ENCODE data around the gene AHNAK2.
"Not testable (repeated sequence)": the region's sequence is repeated elsewhere in the genome, so short reads cannot be mapped to it uniquely, and the experiment has no call there.

The AHNAK2 gene

GRCh38 chr14:104924421-104925213 is 53.6 kb downstream of the AHNAK2 start, which contains the start of gene PLD4:
Gene PLD4, plus strand, starts transcription at chr14:104924879. Its CDS starts 2,262 bp downstream, at chr14:104927141.
- peak; percentile 29 for DNase-seq

GRCh38 chr14:104923640-104924420 is 54.3 kb downstream of the AHNAK2 start:
- DNase-seq: no peak

DNA sequence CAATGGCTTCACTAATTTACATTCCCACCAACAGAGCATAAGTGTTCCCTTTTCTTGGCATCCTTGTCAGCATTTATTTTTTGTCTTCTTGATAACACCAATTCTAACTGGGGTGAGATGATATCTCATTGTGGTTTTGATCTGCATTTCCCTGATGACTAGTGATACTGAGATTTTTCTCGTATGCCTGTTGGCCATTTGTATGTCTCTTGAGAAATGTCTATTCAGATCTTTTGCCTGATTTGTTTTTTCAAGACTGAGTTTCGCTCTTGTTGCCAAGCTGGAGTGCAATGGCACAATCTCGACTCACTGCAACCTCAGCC is 58.2 kb downstream of the AHNAK2 start:
- no peak for DNase-seq

DNA sequence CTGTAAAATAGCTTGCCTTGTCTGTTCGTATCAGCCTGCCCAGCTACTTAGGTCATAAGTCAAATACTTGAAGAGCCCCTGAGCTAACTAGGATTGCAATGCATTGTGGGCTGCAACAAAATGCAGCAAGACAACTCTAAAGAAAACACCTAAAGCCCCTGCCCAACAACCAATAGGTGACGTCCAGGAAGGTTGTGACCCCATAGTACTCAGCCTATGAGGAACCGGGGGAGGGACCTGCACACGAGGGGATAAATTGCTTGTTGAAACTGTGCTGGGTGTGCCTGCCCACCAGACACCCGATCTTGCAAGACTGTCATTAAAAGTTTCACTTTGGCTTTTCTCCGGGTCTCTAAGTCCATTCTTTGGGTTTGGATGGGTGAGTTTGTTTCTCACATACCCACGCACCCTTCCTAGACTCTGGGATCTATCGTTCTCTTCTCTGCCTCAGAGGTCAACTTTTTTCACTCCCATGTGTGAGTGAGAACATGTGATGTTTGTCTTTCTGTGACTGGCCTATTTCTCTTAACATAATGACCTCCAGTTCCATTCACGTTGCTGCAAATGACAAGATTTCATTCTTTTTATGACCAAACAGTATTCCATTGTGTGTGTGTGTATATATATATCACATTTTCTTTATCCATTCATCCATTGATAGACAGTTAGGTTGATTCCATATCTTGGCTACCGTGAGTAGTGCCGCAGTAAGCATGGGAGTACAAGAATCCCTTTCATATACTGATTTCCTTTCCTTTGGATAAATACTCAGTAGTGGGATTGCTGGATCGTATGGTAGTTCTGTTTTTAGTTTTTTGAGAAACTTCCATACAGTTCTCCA is 58.8 kb downstream of the AHNAK2 start:
- DNase-seq: not testable (repeated sequence)

DNA sequence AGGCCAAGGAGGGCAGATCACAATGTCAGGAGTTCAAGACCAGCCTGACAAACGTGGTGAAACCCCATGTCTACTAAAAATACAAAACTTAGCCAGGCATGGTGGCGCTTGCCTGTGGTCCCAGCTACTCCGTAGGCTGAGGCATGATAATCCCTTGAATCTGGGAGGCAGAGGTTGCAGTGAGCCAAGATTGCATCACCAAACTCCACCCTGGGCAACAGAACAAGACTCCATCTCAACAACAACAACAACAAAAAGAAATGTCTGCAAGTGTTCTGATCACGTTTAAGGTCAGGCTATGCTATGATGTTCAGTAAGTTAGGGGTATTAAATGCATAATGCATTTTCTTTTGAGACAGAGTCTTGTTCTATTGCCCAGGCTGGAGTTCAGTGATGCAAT is 60.2 kb downstream of the AHNAK2 start:
- no peak for DNase-seq

DNA sequence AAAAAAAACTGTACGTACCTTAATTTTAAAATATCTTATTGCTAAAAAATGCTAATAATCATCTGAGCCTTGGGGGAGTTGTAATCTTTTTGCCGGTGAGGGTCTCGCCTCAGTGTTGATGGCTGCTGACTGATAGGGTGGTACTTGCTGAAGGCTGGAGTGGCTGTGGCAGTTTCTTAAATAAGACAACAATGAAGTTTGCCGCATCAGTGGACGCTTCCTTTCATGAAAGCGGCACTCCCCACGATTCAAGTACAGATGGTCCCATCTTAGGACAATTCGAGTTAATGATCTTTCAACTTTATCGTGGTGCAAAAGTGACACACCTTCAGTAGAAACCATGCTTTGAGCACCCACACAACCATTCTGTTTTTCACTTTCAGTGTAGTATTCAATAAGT is 61.1 kb downstream of the AHNAK2 start:
- DNase-seq: no peak

- DNase-seq: no peak
Measured at GRCh38 chr14:104913435-104913834, 64.7 kb downstream of the AHNAK2 start.

- no peak for DNase-seq
Measured at GRCh38 chr14:104912053-104912452, 66.1 kb downstream of the AHNAK2 start.

DNA sequence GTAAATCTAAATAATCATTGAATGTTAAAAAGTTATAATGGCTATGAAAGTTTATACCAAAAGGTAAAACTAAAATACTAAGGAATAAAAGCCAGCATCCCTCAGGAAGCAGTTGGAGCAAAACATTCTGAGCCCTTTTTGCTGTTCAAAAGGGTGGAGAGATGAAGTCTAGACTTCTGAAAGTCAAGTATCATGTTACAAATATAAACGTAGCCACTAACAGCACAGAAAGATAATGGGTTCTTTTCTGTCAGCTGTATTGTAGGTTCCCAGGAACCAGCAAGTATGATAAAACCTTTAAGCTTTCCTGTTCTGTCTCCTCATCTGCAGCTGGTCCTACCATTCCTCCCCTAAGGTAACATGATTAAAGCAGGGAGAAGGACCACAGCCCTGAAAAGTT is 69.9 kb downstream of the AHNAK2 start:
- DNase-seq: no peak

- not testable (repeated sequence) for DNase-seq
Measured at GRCh38 chr14:104905579-104905933, 72.6 kb downstream of the AHNAK2 start.

- DNase-seq: not testable (repeated sequence)
Measured at GRCh38 chr14:104904650-104905578, 73.3 kb downstream of the AHNAK2 start.

DNA sequence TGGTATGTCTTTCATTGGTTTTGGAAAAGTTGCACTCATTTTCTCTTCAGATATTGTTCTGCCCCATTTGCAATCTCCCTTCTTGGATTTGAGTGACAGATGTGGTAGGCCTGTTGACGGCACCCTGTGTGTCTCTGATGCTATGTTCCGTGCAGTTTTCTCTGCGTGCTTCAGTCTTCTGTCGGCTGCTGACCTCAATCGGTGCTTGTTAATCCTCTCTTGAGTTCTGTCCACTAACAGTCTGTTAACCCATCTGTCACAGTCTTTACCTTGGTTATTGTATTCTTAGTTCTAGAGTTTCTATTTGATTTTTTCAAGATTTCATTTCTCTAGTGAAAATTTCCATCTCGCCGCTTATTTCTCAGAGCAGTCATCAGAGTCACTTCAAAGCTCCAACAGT is 74.2 kb downstream of the AHNAK2 start:
- no peak for DNase-seq

GRCh38 chr14:104900639-104901512 is 77.3 kb downstream of the AHNAK2 start:
- DNase-seq: no peak

DNA sequence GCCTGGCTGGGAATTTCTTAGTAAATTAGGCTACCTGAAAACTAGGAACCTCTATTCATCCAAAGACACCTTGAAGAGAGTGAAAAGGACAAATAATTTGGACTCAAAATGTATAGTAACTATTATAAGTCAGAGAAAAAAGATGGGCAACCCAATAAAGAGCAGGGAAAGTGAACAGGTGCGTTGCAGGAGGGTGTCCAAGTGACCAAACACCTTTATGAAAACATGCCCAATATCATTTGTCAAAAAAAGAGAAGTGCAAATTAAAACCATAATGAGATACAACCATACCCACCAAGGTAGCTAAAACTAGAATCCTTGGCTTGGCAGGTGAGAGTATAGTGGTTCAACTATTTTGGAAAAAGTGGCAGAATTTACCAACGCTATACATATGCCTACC is 78.4 kb downstream of the AHNAK2 start:
- no peak for DNase-seq

DNA sequence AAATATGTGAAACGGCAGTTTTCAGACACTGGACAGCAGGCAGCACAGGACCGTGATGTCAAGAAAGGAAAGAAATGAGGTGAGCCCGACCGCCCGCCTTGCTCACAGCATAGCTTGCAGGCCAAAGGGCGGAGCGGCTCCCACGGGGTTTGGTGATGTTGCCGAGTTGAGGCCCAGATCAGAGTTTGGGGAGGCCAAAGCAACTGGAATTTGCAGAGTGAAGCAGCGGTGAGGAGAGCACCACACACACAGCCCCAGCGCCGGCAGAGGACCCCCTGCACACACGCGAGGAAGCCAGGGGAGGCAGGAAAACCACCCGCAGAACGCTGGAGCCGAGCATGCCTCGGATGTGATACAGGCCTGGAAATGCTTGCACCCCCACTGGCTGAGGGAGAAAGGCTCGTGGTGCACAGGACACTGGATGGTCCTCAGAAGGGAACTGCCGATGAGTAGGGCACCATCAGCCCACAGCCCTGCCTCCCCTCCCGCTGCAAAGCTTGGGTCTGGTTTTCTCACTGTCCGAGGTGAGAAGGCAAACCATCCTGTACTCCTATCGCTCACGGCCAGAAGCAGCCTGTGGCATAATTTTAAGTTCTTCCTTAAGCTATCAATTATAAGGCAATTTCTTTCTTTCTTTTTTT is 79.2 kb downstream of the AHNAK2 start:
- DNase-seq: no peak

- no peak for DNase-seq
Measured at GRCh38 chr14:104898195-104898558, 80.0 kb downstream of the AHNAK2 start.

DNA sequence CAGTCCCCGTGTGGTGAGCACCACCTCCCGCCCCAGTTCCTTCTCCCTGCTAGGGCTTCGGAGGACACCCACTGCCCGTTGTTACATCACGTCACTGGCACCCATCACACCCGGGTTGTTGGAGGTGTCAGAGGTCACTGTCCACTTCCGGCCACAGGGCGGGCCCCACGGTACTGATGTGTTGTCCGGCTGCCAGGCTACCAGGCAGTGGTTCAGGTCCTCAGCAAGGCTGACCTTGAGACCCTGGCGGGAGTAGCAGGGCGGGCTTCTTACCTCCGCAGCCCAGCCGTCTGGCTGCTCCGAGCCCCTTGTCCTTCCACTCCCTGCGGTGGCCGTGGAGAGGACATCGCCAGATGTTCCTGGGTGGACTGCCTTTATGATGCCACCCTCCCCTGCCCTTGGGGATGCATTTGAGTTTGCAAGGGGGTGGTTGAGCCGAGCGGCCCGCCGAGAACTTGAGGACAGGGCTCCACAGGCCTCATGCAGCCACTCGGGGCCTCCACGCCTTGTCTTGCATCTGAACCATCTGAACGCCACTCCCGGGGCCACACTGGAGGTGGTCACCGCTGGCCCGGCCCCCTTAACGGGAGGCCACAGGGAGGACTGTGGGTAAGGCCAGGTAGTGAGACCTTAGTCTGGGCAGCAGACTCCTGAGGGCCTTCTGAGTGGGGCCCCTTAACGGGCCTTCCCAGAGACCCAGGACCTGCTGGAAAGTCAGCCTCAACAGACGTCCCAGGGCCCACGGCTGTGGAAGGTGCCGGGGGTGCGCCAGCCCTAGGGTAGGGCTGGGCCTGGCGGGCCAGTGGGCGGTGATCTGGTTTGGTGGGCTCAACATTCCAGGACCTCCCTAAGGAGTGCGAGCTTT is 80.6 kb downstream of the AHNAK2 start:
- no peak for DNase-seq

GRCh38 chr14:104895786-104896661 is 82.2 kb downstream of the AHNAK2 start:
- no peak for DNase-seq
